ENCODE results near the gene MTUS2. TPM values are rescaled to one million over a fixed set of nuclear protein-coding genes. Genes with fewer than 3 reads are reported as not detected.

Gene MTUS2
- total RNA-seq, 1 experiment from 2014 or later, result 1.7 TPM

GRCh38 chr13:29118471-29118870 lies 298.3 kb downstream of the MTUS2 start:
- no peaks in the 10 kb centered on the region for H3K36me3 Mint-ChIP-seq (ENCODE audit: insufficient read depth, unreplicated experiment)
- POLR2A ChIA-PET, result no interaction called here
- intact Hi-C loops (cut with micrococcal nuclease; ENCODE audit: unreplicated experiment), result no loop called here
- no peak for TF ChIP-seq CTCF (IDR thresholded peaks at IDR 0.05; ENCODE audit: insufficient read depth in 1 of 2, low read depth in 1 of 2, low read length in 1 of 2, severe bottlenecking in 1 of 2, unreplicated experiment in 1 of 2)
- no peaks in the 10 kb centered on the region for H3K4me1 Mint-ChIP-seq (ENCODE audit: low read depth, unreplicated experiment)
- BruUV-seq (replicated peaks), result no TSS peak
- Histone ChIP-seq H3K36me3 (ENCODE audit: control insufficient read depth, insufficient read depth, low read length) (no peaks in the 10 kb centered on the region), H3K4me1 (no peaks in the 10 kb centered on the region), H3K4me3 (ENCODE audit: low read depth, low read length) (no peak overlapping the region), H3K27me3 (replicated peaks; ENCODE audit: control insufficient read depth, insufficient read depth, low read length) (no peaks in the 10 kb centered on the region), H3K9me3 (no peaks in the 10 kb centered on the region)
- peaks cover 12% of the 10 kb centered on the region for H3K27me3 Mint-ChIP-seq (ENCODE audit: insufficient read depth, unreplicated experiment)
- no peak overlapping the region for H3K4me3 Mint-ChIP-seq (ENCODE audit: unreplicated experiment)
- H3K27ac Mint-ChIP-seq (ENCODE audit: unreplicated experiment), result no peak overlapping the region
- no peaks in the 10 kb centered on the region for H3K9me3 Mint-ChIP-seq (ENCODE audit: unreplicated experiment)
- DNase-seq, result no peak
- CTCF ChIA-PET, result no interaction called here

GRCh38 chr13:29125191-29125933 lies 305.2 kb downstream of the MTUS2 start:
- no peak for TF ChIP-seq CTCF (IDR thresholded peaks at IDR 0.05; ENCODE audit: insufficient read depth in 1 of 2, low read depth in 1 of 2, low read length in 1 of 2, severe bottlenecking in 1 of 2, unreplicated experiment in 1 of 2)
- H3K27me3 Mint-ChIP-seq (ENCODE audit: insufficient read depth, unreplicated experiment), result peaks cover 14% of the 10 kb centered on the region
- no TSS peak for BruUV-seq (replicated peaks)
- no peak overlapping the region for H3K4me3 Mint-ChIP-seq (ENCODE audit: unreplicated experiment)
- no peak overlapping the region for H3K27ac Mint-ChIP-seq (ENCODE audit: unreplicated experiment)
- H3K4me3 ChIP-seq (ENCODE audit: low read depth, low read length), result no peak overlapping the region
- intact Hi-C loops (cut with micrococcal nuclease; ENCODE audit: unreplicated experiment), result no loop called here
- no peaks in the 10 kb centered on the region for H3K36me3 Mint-ChIP-seq (ENCODE audit: insufficient read depth, unreplicated experiment)
- H3K4me1 ChIP-seq, result no peaks in the 10 kb centered on the region
- H3K9me3 ChIP-seq, result no peaks in the 10 kb centered on the region
- CTCF ChIA-PET, result no interaction called here
- no peaks in the 10 kb centered on the region for H3K9me3 Mint-ChIP-seq (ENCODE audit: unreplicated experiment)
- H3K36me3 ChIP-seq (ENCODE audit: control insufficient read depth, insufficient read depth, low read length), result no peaks in the 10 kb centered on the region
- no peaks in the 10 kb centered on the region for H3K27me3 ChIP-seq (replicated peaks; ENCODE audit: control insufficient read depth, insufficient read depth, low read length)
- POLR2A ChIA-PET, result no interaction called here
- no peak for DNase-seq
- no peaks in the 10 kb centered on the region for H3K4me1 Mint-ChIP-seq (ENCODE audit: low read depth, unreplicated experiment)

GRCh38 chr13:29125934-29126424 lies 305.8 kb downstream of the MTUS2 start:
- no peak for DNase-seq
- ChIA-PET POLR2A (no interaction called here), CTCF (no interaction called here)
- no peak overlapping the region for H3K27ac Mint-ChIP-seq (ENCODE audit: unreplicated experiment)
- Histone ChIP-seq H3K36me3 (ENCODE audit: control insufficient read depth, insufficient read depth, low read length) (no peaks in the 10 kb centered on the region), H3K4me1 (no peaks in the 10 kb centered on the region), H3K27me3 (replicated peaks; ENCODE audit: control insufficient read depth, insufficient read depth, low read length) (no peaks in the 10 kb centered on the region), H3K9me3 (no peaks in the 10 kb centered on the region), H3K4me3 (ENCODE audit: low read depth, low read length) (no peak overlapping the region)
- no peaks in the 10 kb centered on the region for H3K9me3 Mint-ChIP-seq (ENCODE audit: unreplicated experiment)
- no peak overlapping the region for H3K4me3 Mint-ChIP-seq (ENCODE audit: unreplicated experiment)
- no TSS peak for BruUV-seq (replicated peaks)
- TF ChIP-seq CTCF (IDR thresholded peaks at IDR 0.05; ENCODE audit: insufficient read depth in 1 of 2, low read depth in 1 of 2, low read length in 1 of 2, severe bottlenecking in 1 of 2, unreplicated experiment in 1 of 2), result no peak
- H3K27me3 Mint-ChIP-seq (ENCODE audit: insufficient read depth, unreplicated experiment), result peaks cover 15% of the 10 kb centered on the region
- intact Hi-C loops (cut with micrococcal nuclease; ENCODE audit: unreplicated experiment), result no loop called here
- H3K36me3 Mint-ChIP-seq (ENCODE audit: insufficient read depth, unreplicated experiment), result no peaks in the 10 kb centered on the region
- no peaks in the 10 kb centered on the region for H3K4me1 Mint-ChIP-seq (ENCODE audit: low read depth, unreplicated experiment)
